Loucy (cell line): ENCODE results near the gene TEX12.

Experiments used
- H2AFZ ChIP-seq: fragments of 200-600 bp; sonication (generic); 2 replicates; pipeline ENCODE4 v1.6.0; 2016; ENCODE audit warnings: antibody characterized with exemption, mild to moderate bottlenecking, low read length, moderate library complexity
- H3F3A ChIP-seq: fragments of 200-600 bp; 2 replicates; pipeline ENCODE4 v1.6.0; 2016; ENCODE audit warnings: antibody characterized with exemption, low read depth, mild to moderate bottlenecking
- H3K27me3 ChIP-seq: fragments of 200-600 bp; sonication (generic); 2 replicates; pipeline ENCODE4 v1.6.1; 2014; ENCODE audit warnings: low read length, mild to moderate bottlenecking; ENCODE audit not compliant: insufficient read depth, poor library complexity, severe bottlenecking
- H3K36me3 ChIP-seq: fragments of 200-600 bp; sonication (generic); 2 replicates; pipeline ENCODE4 v1.6.1; 2016; ENCODE audit warnings: low read length; ENCODE audit not compliant: insufficient read depth
- H3K4me1 ChIP-seq: fragments of 200-600 bp; sonication (generic); 2 replicates; pipeline ENCODE4 v1.5.1; 2014; ENCODE audit warnings: low read length, mild to moderate bottlenecking; ENCODE audit not compliant: insufficient read depth, poor library complexity, severe bottlenecking
- H3K4me2 ChIP-seq: fragments of 200-600 bp; sonication (generic); 2 replicates; pipeline ENCODE4 v1.6.0; 2014; ENCODE audit warnings: antibody characterized with exemption, low read length, low read depth, mild to moderate bottlenecking; ENCODE audit not compliant: poor library complexity, severe bottlenecking
- H3K4me3 ChIP-seq: fragments of 200-600 bp; sonication (generic); 2 replicates; pipeline ENCODE4 v1.5.1; 2014; ENCODE audit warnings: low read length, mild to moderate bottlenecking, mixed read lengths; ENCODE audit not compliant: poor library complexity, severe bottlenecking
- H3K79me2 ChIP-seq: fragments of 200-600 bp; sonication (generic); 2 replicates; pipeline ENCODE4 v1.6.1; 2014; ENCODE audit warnings: low read length; ENCODE audit not compliant: insufficient read depth
- H3K9ac ChIP-seq: fragments of 200-600 bp; sonication (generic); 2 replicates; pipeline ENCODE4 v1.6.0; 2014; ENCODE audit warnings: mild to moderate bottlenecking, low read depth, low read length, moderate library complexity; ENCODE audit not compliant: poor library complexity, severe bottlenecking
- H3K9me2 ChIP-seq: fragments of 200-600 bp; sonication (generic); replicated peaks from 2 replicates; pipeline ENCODE4 v1.6.1; 2016; ENCODE audit warnings: low read depth, low read length, mixed read lengths
- H3K9me3 ChIP-seq: fragments of 200-600 bp; sonication (generic); 2 replicates; pipeline ENCODE4 v1.6.1; 2014; ENCODE audit warnings: mild to moderate bottlenecking, antibody characterized with exemption, low read length, low read depth; ENCODE audit not compliant: insufficient read depth
- H4K20me1 ChIP-seq: fragments of 200-600 bp; sonication (generic); 2 replicates; pipeline ENCODE4 v1.6.0; 2014; ENCODE audit warnings: antibody characterized with exemption, low read length, mild to moderate bottlenecking; ENCODE audit not compliant: insufficient read depth, poor library complexity, severe bottlenecking
- EZH2phosphoT487 ChIP-seq: fragments of 200-600 bp; IDR thresholded peaks from 2 replicates; pipeline ENCODE4 v1.6.1; 2018; ENCODE audit warnings: antibody characterized with exemption, mild to moderate bottlenecking, moderate library complexity, borderline replicate concordance
- TF ChIP-seq, protein P1 (sequence below): fragments of 200-600 bp; sonication (generic); conservative IDR thresholded peaks from 2 replicates; pipeline ENCODE4 v1.5.1; 2014; ENCODE audit warnings: mild to moderate bottlenecking, antibody characterized with exemption, low read length

Gene TEX12

GRCh38 chr11:112221274-112221835, 54.2 kb downstream of the TEX12 start:
- TF ChIP-seq EZH2phosphoT487 = no peak
- TF ChIP-seq, protein P1, sequence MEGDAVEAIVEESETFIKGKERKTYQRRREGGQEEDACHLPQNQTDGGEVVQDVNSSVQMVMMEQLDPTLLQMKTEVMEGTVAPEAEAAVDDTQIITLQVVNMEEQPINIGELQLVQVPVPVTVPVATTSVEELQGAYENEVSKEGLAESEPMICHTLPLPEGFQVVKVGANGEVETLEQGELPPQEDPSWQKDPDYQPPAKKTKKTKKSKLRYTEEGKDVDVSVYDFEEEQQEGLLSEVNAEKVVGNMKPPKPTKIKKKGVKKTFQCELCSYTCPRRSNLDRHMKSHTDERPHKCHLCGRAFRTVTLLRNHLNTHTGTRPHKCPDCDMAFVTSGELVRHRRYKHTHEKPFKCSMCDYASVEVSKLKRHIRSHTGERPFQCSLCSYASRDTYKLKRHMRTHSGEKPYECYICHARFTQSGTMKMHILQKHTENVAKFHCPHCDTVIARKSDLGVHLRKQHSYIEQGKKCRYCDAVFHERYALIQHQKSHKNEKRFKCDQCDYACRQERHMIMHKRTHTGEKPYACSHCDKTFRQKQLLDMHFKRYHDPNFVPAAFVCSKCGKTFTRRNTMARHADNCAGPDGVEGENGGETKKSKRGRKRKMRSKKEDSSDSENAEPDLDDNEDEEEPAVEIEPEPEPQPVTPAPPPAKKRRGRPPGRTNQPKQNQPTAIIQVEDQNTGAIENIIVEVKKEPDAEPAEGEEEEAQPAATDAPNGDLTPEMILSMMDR = no peak
- Histone ChIP-seq H3K4me2 (no peak overlapping the region), H2AFZ (no peak overlapping the region), H3K27me3 (no peaks in the 10 kb centered on the region), H3K9ac (no peak overlapping the region), H3K9me2 (no peaks in the 10 kb centered on the region), H3F3A (no peaks in the 10 kb centered on the region), H3K9me3 (no peaks in the 10 kb centered on the region), H3K4me1 (no peaks in the 10 kb centered on the region), H3K4me3 (no peak overlapping the region), H3K79me2 (peaks cover 1% of the 10 kb centered on the region; the same call in 1 of the 2 replicates), H4K20me1 (no peaks in the 10 kb centered on the region), H3K36me3 (no peaks in the 10 kb centered on the region)
